ES-I3 (cell line): ENCODE measurements around the gene ATP5PD.

Experiments
- H3K36me3 ChIP-seq: 2 replicates; pipeline ENCODE4 v1.6.1; 2013; ENCODE audit warnings: mild to moderate bottlenecking, low read length, control low read depth, moderate library complexity; ENCODE audit not compliant: insufficient read depth
- H3K4me1 ChIP-seq: 2 replicates; pipeline ENCODE4 v1.6.1; 2013; ENCODE audit warnings: mild to moderate bottlenecking, control low read depth, low read length; ENCODE audit not compliant: insufficient read depth
- H3K9ac ChIP-seq: 2 replicates; pipeline ENCODE4 v1.6.1; 2013; ENCODE audit warnings: low read depth, mild to moderate bottlenecking, low read length, moderate library complexity
- H3K9me3 ChIP-seq: 2 replicates; pipeline ENCODE4 v1.6.1; 2013; ENCODE audit warnings: mild to moderate bottlenecking, low read length, moderate library complexity; ENCODE audit not compliant: control insufficient read depth, insufficient read depth

Gene ATP5PD

GRCh38 chr17:75067856-75068255 is 21.1 kb upstream of the ATP5PD start:
- H3K9ac ChIP-seq, result no peak overlapping the region
- H3K4me1 ChIP-seq, result no peaks in the 10 kb centered on the region; the same call in 1 of the 2 replicates
- no peaks in the 10 kb centered on the region for H3K9me3 ChIP-seq
- H3K36me3 ChIP-seq, result peaks cover 15% of the 10 kb centered on the region

GRCh38 chr17:75065562-75066151 is 18.9 kb upstream of the ATP5PD start:
- Histone ChIP-seq H3K36me3 (peaks cover 31% of the 10 kb centered on the region), H3K9ac (no peak overlapping the region), H3K4me1 (no peaks in the 10 kb centered on the region; the same call in 1 of the 2 replicates), H3K9me3 (no peaks in the 10 kb centered on the region)

- Histone ChIP-seq H3K9me3 (no peaks in the 10 kb centered on the region), H3K9ac (no peak overlapping the region)
Observed at GRCh38 chr17:75064867-75065561, 18.2 kb upstream of the ATP5PD start.

GRCh38 chr17:75064460-75064859 is 17.7 kb upstream of the ATP5PD start:
- no peaks in the 10 kb centered on the region for H3K9me3 ChIP-seq
- peaks cover 37% of the 10 kb centered on the region for H3K36me3 ChIP-seq
- no peaks in the 10 kb centered on the region; the same call in 1 of the 2 replicates for H3K4me1 ChIP-seq
- H3K9ac ChIP-seq, result no peak overlapping the region

More at GRCh38 chr17:75064867-75065561, 18.2 kb upstream of the ATP5PD start:
- peaks cover 33% of the 10 kb centered on the region for H3K36me3 ChIP-seq
- no peaks in the 10 kb centered on the region; the same call in 1 of the 2 replicates for H3K4me1 ChIP-seq

GRCh38 chr17:75064040-75064439 is 17.3 kb upstream of the ATP5PD start:
- Histone ChIP-seq H3K36me3 (peaks cover 40% of the 10 kb centered on the region), H3K4me1 (no peaks in the 10 kb centered on the region; the same call in 1 of the 2 replicates), H3K9me3 (no peaks in the 10 kb centered on the region), H3K9ac (no peak overlapping the region)

- Histone ChIP-seq H3K36me3 (peaks cover 40% of the 10 kb centered on the region), H3K4me1 (no peaks in the 10 kb centered on the region; the same call in 1 of the 2 replicates), H3K9ac (no peak overlapping the region)
Observed at GRCh38 chr17:75063626-75064025, 16.9 kb upstream of the ATP5PD start.

GRCh38 chr17:75063201-75063600 is 16.4 kb upstream of the ATP5PD start:
- Histone ChIP-seq H3K9me3 (no peaks in the 10 kb centered on the region), H3K4me1 (no peaks in the 10 kb centered on the region; the same call in 1 of the 2 replicates), H3K36me3 (peaks cover 40% of the 10 kb centered on the region), H3K9ac (no peak overlapping the region)

More at GRCh38 chr17:75063626-75064025, 16.9 kb upstream of the ATP5PD start:
- H3K9me3 ChIP-seq, result no peaks in the 10 kb centered on the region

- Histone ChIP-seq H3K36me3 (peaks cover 44% of the 10 kb centered on the region), H3K4me1 (no peaks in the 10 kb centered on the region; the same call in 1 of the 2 replicates), H3K9ac (no peak overlapping the region), H3K9me3 (no peaks in the 10 kb centered on the region)
Observed at GRCh38 chr17:75061618-75062017, 14.8 kb upstream of the ATP5PD start.

- H3K36me3 ChIP-seq, result peaks cover 44% of the 10 kb centered on the region
- no peak overlapping the region for H3K9ac ChIP-seq
- no peaks in the 10 kb centered on the region; the same call in 1 of the 2 replicates for H3K4me1 ChIP-seq
- H3K9me3 ChIP-seq, result no peaks in the 10 kb centered on the region
Observed at GRCh38 chr17:75061055-75061438, 14.3 kb upstream of the ATP5PD start.

- H3K36me3 ChIP-seq, result peaks cover 44% of the 10 kb centered on the region
- H3K9ac ChIP-seq, result no peak overlapping the region
- no peaks in the 10 kb centered on the region for H3K9me3 ChIP-seq
- no peaks in the 10 kb centered on the region; the same call in 1 of the 2 replicates for H3K4me1 ChIP-seq
Observed at GRCh38 chr17:75060434-75061054, 13.8 kb upstream of the ATP5PD start.

GRCh38 chr17:75059369-75060345 is 12.9 kb upstream of the ATP5PD start:
- Histone ChIP-seq H3K4me1 (no peaks in the 10 kb centered on the region), H3K9ac (no peak overlapping the region; the same call in 1 of the 2 replicates), H3K9me3 (no peaks in the 10 kb centered on the region), H3K36me3 (peaks cover 48% of the 10 kb centered on the region)

GRCh38 chr17:75051941-75052340 is 5.2 kb upstream of the ATP5PD start:
- no peaks in the 10 kb centered on the region for H3K9me3 ChIP-seq
- H3K9ac ChIP-seq, result no peak overlapping the region
- peaks cover 34% of the 10 kb centered on the region for H3K36me3 ChIP-seq
- no peaks in the 10 kb centered on the region; the same call in 1 of the 2 replicates for H3K4me1 ChIP-seq

- Histone ChIP-seq H3K9me3 (no peaks in the 10 kb centered on the region), H3K36me3 (peaks cover 31% of the 10 kb centered on the region), H3K4me1 (no peaks in the 10 kb centered on the region; the same call in 1 of the 2 replicates), H3K9ac (no peak overlapping the region)
Observed at GRCh38 chr17:75049706-75050105, 2.9 kb upstream of the ATP5PD start.

- Histone ChIP-seq H3K9me3 (no peaks in the 10 kb centered on the region), H3K36me3 (peaks cover 27% of the 10 kb centered on the region), H3K4me1 (no peaks in the 10 kb centered on the region; the same call in 1 of the 2 replicates), H3K9ac (no peak overlapping the region)
Observed at GRCh38 chr17:75049057-75049456, 2.3 kb upstream of the ATP5PD start.
